Neuronal stem cell (in vitro differentiated cells): ENCODE data around the gene ST6GAL1.

Experiments
- DNase-seq: peaks from one replicate; pipeline ENCODE4 v3.0.0-alpha.2; 2013; ENCODE audit warnings: low spot score
- H2AFZ ChIP-seq: one replicate; pipeline ENCODE4 v1.6.1; 2013; ENCODE audit warnings: mild to moderate bottlenecking, low read length, inconsistent platforms
- H2AK5ac ChIP-seq: 2 replicates; pipeline ENCODE4 v1.6.1; 2013; ENCODE audit warnings: low read depth, mild to moderate bottlenecking, inconsistent platforms, low read length, moderate library complexity, mixed read lengths
- H2BK120ac ChIP-seq: 2 replicates; pipeline ENCODE4 v1.6.1; 2013; ENCODE audit warnings: low read depth, mild to moderate bottlenecking, inconsistent platforms, low read length, moderate library complexity, mixed read lengths
- H2BK12ac ChIP-seq: one replicate; pipeline ENCODE4 v1.6.1; 2013; ENCODE audit warnings: low read length, inconsistent platforms
- H2BK15ac ChIP-seq: 2 replicates; pipeline ENCODE4 v1.6.1; 2013; ENCODE audit warnings: mild to moderate bottlenecking, low read length, inconsistent platforms, mixed read lengths
- H2BK5ac ChIP-seq: one replicate; pipeline ENCODE4 v1.6.1; 2013; ENCODE audit warnings: inconsistent platforms, mild to moderate bottlenecking, low read length, moderate library complexity
- H3K14ac ChIP-seq: one replicate; pipeline ENCODE4 v1.6.1; 2013; ENCODE audit warnings: low read length, inconsistent platforms
- H3K18ac ChIP-seq: 2 replicates; pipeline ENCODE4 v1.6.1; 2013; ENCODE audit warnings: low read length, inconsistent platforms
- H3K23ac ChIP-seq: 2 replicates; pipeline ENCODE4 v1.6.1; 2013; ENCODE audit warnings: low read depth, mild to moderate bottlenecking, mixed read lengths, low read length, inconsistent platforms; ENCODE audit not compliant: poor library complexity
- H3K27ac ChIP-seq: replicated peaks from 3 replicates; pipeline ENCODE4 v1.5.1; 2013; ENCODE audit warnings: low read length, inconsistent platforms
- H3K27me3 ChIP-seq, 3 experiments: 2 replicates each; pipeline ENCODE4 v1.6.1; 2013; ENCODE audit warnings: low read length in 3 of 3, mild to moderate bottlenecking in 2 of 3, inconsistent platforms in 1 of 3, low read depth in 1 of 3, mixed read lengths in 1 of 3, moderate library complexity in 1 of 3; ENCODE audit not compliant: control insufficient read depth in 3 of 3, insufficient read depth in 3 of 3
- H3K36me3 ChIP-seq, 2 donors: replicated peaks in 1 of 2; 2 replicates each; pipeline ENCODE4 v1.6.1; 2013; ENCODE audit warnings: low read length in 2 of 2; ENCODE audit not compliant: control insufficient read depth in 2 of 2, insufficient read depth in 2 of 2
- H3K4ac ChIP-seq: 2 replicates; pipeline ENCODE4 v1.6.1; 2013; ENCODE audit warnings: inconsistent platforms, mild to moderate bottlenecking, low read length, moderate library complexity
- H3K4me1 ChIP-seq, 2 donors: 1 replicate in 1 of 2; 2 replicates in 1 of 2; pipeline ENCODE4 v1.6.1; 2013; ENCODE audit warnings: low read length in 2 of 2, low read depth in 1 of 2; ENCODE audit not compliant: control insufficient read depth in 2 of 2, insufficient read depth in 1 of 2
- H3K4me2 ChIP-seq: one replicate; pipeline ENCODE4 v1.6.1; 2013; ENCODE audit warnings: mild to moderate bottlenecking, low read length, inconsistent platforms; ENCODE audit not compliant: insufficient read depth, poor library complexity, severe bottlenecking
- H3K4me3 ChIP-seq, 2 donors: 2 replicates each; pipeline ENCODE4 v1.5.1; 2013; ENCODE audit warnings: low read length in 2 of 2, mild to moderate bottlenecking in 2 of 2, inconsistent platforms in 1 of 2, moderate library complexity in 1 of 2
- H3K79me1 ChIP-seq: one replicate; pipeline ENCODE4 v1.6.1; 2013; ENCODE audit warnings: low read depth, mild to moderate bottlenecking, inconsistent platforms, low read length, moderate library complexity
- H3K9ac ChIP-seq: one replicate; pipeline ENCODE4 v1.6.1; 2013; ENCODE audit warnings: mild to moderate bottlenecking, low read depth, low read length, inconsistent platforms; ENCODE audit not compliant: poor library complexity
- H3K9me3 ChIP-seq, 2 donors: replicated peaks in 1 of 2; 2 replicates each; pipeline versions ENCODE3 to v1.6.1; 2013; ENCODE audit warnings: low read length in 2 of 2, mild to moderate bottlenecking in 2 of 2, inconsistent platforms in 1 of 2, low read depth in 1 of 2, mixed read lengths in 1 of 2, moderate library complexity in 1 of 2; ENCODE audit not compliant: control insufficient read depth in 2 of 2, insufficient read depth in 1 of 2
- H4K8ac ChIP-seq: one replicate; pipeline ENCODE4 v1.6.1; 2013; ENCODE audit warnings: low read depth, mild to moderate bottlenecking, inconsistent platforms, low read length, moderate library complexity
- H4K91ac ChIP-seq: one replicate; pipeline ENCODE4 v1.6.1; 2013; ENCODE audit warnings: low read length, low read depth, mild to moderate bottlenecking, inconsistent platforms; ENCODE audit not compliant: poor library complexity
- WGBS, 2 donors: extraction: QIAGEN DNeasy Blood & Tissue Kit; methylation state at CpG; one replicate each; pipeline ENCODE4 v1.1.7; 2013; ENCODE audit warnings: missing lambda C conversion rate in 2 of 2, mixed read lengths in 1 of 2; ENCODE audit not compliant: insufficient read length in 2 of 2, insufficient replicate concordance in 1 of 2; ENCODE audit errors: extremely low coverage in 2 of 2; 5-methylcytosine and 5-hydroxymethylcytosine counted together

ST6GAL1 gene

GRCh38 chr3:186993210-186993782, 63.0 kb downstream of the ST6GAL1 start:
- Histone ChIP-seq H3K4me1 (peaks cover 0 to under 1% of the 10 kb centered on the region in 2 donors), H3K9me3 (no peaks in the 10 kb centered on the region)
- no CpG with 5 or more reads among the region's 7 CpGs for WGBS, 2 donors

GRCh38 chr3:186994000-186994955, 64.0 kb downstream of the ST6GAL1 start:
- Histone ChIP-seq H2BK15ac (no peak overlapping the region), H3K79me1 (no peaks in the 10 kb centered on the region), H4K91ac (no peak overlapping the region), H2BK120ac (no peak overlapping the region), H3K36me3 (peaks cover 4 to 6% of the 10 kb centered on the region in 2 donors), H3K4me2 (no peak overlapping the region), H3K4me1 (peaks cover 4 to 6% of the 10 kb centered on the region in 2 donors), H3K4ac (no peak overlapping the region), H3K27me3 (no peaks in the 10 kb centered on the region), H3K4me3 (no peak overlapping the region), H3K18ac (no peak overlapping the region), H2AK5ac (no peak overlapping the region), H3K27ac (no peak overlapping the region), H2AFZ (no peak overlapping the region), H3K9me3 (no peaks in the 10 kb centered on the region), H2BK5ac (no peak overlapping the region), H4K8ac (no peak overlapping the region), H3K23ac (no peak overlapping the region), H3K9ac (no peak overlapping the region), H3K14ac (no peak overlapping the region), H2BK12ac (no peak overlapping the region)
- DNase-seq = no peak
- WGBS, 2 donors = no CpG with 5 or more reads among the region's 11 CpGs

More at GRCh38 chr3:186993210-186993782, 63.0 kb downstream of the ST6GAL1 start:
- no peak for DNase-seq
- Histone ChIP-seq H3K9ac (no peak overlapping the region), H2AK5ac (no peak overlapping the region), H2BK15ac (no peak overlapping the region), H2BK5ac (no peak overlapping the region), H3K27me3 (no peaks in the 10 kb centered on the region), H3K79me1 (no peaks in the 10 kb centered on the region), H4K8ac (no peak overlapping the region), H3K23ac (no peak overlapping the region), H3K4ac (no peak overlapping the region), H2BK12ac (no peak overlapping the region), H2BK120ac (no peak overlapping the region), H4K91ac (no peak overlapping the region), H3K27ac (no peak overlapping the region), H3K14ac (no peak overlapping the region), H2AFZ (no peak overlapping the region), H3K36me3 (peaks cover 4 to 6% of the 10 kb centered on the region in 2 donors), H3K18ac (no peak overlapping the region), H3K4me3 (no peak overlapping the region), H3K4me2 (no peak overlapping the region)

- Histone ChIP-seq H3K14ac (no peak overlapping the region), H3K18ac (no peak overlapping the region), H2AFZ (no peak overlapping the region), H2BK5ac (no peak overlapping the region), H3K9ac (no peak overlapping the region), H3K27me3 (no peaks in the 10 kb centered on the region), H3K4me2 (no peak overlapping the region), H3K4me1 (peaks cover 4 to 6% of the 10 kb centered on the region in 2 donors), H2BK120ac (no peak overlapping the region), H2AK5ac (no peak overlapping the region), H3K36me3 (peaks cover 3 to 4% of the 10 kb centered on the region in 2 donors), H3K79me1 (peaks cover 3% of the 10 kb centered on the region), H3K27ac (no peak overlapping the region), H3K9me3 (no peaks in the 10 kb centered on the region), H2BK15ac (no peak overlapping the region), H4K91ac (no peak overlapping the region), H2BK12ac (no peak overlapping the region), H3K4ac (no peak overlapping the region), H3K4me3 (no peak overlapping the region), H3K23ac (no peak overlapping the region), H4K8ac (no peak overlapping the region)
- WGBS, 2 donors = no CpG with 5 or more reads among the region's 6 CpGs
- DNase-seq = no peak
These were observed 66.0 kb downstream of the ST6GAL1 start for GRCh38 chr3:186996356-186996755.

- H3K9ac ChIP-seq = no peak overlapping the region
- no CpG with 5 or more reads among the region's 3 CpGs for WGBS, 2 donors
- H2BK12ac ChIP-seq = no peak overlapping the region
- no peak overlapping the region for H2BK120ac ChIP-seq
- peaks cover 4 to 6% of the 10 kb centered on the region in 2 donors for H3K4me1 ChIP-seq
- DNase-seq = no peak
- H4K8ac ChIP-seq = no peak overlapping the region
- no peak overlapping the region for H3K14ac ChIP-seq
- H3K27me3 ChIP-seq = no peaks in the 10 kb centered on the region
- H3K4ac ChIP-seq = no peak overlapping the region
- H2AK5ac ChIP-seq = no peak overlapping the region
- no peak overlapping the region for H2AFZ ChIP-seq
- no peak overlapping the region for H3K18ac ChIP-seq
- no peak overlapping the region for H3K27ac ChIP-seq
- H3K36me3 ChIP-seq = peaks cover 0 to 3% of the 10 kb centered on the region in 2 donors
- H4K91ac ChIP-seq = no peak overlapping the region
- no peak overlapping the region for H3K4me3 ChIP-seq
- no peak overlapping the region for H3K23ac ChIP-seq
- H2BK5ac ChIP-seq = no peak overlapping the region
- H3K9me3 ChIP-seq = no peaks in the 10 kb centered on the region
- H3K79me1 ChIP-seq = peaks cover 3% of the 10 kb centered on the region
- H2BK15ac ChIP-seq = no peak overlapping the region
- H3K4me2 ChIP-seq = no peak overlapping the region
These were observed 66.7 kb downstream of the ST6GAL1 start for GRCh38 chr3:186997061-186997460.
